HG03280 (cell line): ENCODE data around the gene CLEC16A.

Experiments
- ATAC-seq: cut with Tn5 transposase; IDR thresholded peaks from one replicate; pipeline ENCODE4 v1.9.1; 2021; ENCODE audit warnings: mild to moderate bottlenecking, moderate library complexity; ENCODE audit not compliant: unreplicated experiment

CLEC16A gene

GRCh38 chr16:11011326-11011725 is 67.0 kb downstream of the CLEC16A start:
- no peak for ATAC-seq

GRCh38 chr16:11012841-11013240 is 68.5 kb downstream of the CLEC16A start:
- ATAC-seq = no peak

DNA sequence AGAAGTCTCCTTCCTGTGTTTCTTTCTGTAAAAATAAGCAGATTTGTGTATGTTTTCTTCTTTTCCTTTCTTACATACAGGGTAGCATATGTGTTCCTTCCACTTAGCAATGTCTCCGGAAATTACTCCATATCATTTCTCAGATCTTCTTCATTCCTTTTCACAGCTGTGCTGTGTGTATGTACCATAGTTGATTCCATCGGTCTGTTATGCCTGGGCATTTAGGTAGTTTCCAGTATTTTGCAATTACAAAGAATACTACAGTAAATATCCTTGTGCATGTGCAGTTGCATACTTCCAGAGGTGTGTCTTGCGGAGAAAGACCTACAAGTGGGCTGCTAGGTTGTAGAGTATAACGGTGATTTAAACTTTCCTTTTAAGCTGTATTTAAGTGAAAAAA is 69.8 kb downstream of the CLEC16A start:
- ATAC-seq = no peak

DNA sequence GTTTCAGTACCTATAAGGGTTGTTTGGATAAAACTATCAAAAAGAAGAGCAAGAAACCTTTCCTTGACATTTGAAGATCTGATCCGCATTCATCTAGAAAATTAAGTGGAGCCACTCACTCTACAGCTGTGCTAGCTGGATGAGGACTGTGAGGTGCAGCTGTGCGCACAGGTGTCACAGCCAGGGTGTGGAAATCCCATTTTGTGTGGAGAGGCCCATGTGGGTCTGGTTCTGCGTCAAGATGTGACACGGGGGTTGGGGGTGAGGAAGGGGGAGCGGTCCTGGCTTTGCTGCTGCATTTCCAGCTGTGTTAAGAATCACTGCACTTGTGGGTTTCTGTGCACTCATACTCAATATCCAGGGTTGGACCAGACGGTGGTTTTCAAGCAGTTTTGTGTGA is 70.7 kb downstream of the CLEC16A start:
- ATAC-seq = no peak

- ATAC-seq = no peak
Measured at GRCh38 chr16:11015607-11016006, 71.2 kb downstream of the CLEC16A start.

- ATAC-seq = no peak
Measured at GRCh38 chr16:11016524-11016988, 72.2 kb downstream of the CLEC16A start.

- ATAC-seq = no peak
Measured at GRCh38 chr16:11016993-11017392, 72.6 kb downstream of the CLEC16A start.

DNA sequence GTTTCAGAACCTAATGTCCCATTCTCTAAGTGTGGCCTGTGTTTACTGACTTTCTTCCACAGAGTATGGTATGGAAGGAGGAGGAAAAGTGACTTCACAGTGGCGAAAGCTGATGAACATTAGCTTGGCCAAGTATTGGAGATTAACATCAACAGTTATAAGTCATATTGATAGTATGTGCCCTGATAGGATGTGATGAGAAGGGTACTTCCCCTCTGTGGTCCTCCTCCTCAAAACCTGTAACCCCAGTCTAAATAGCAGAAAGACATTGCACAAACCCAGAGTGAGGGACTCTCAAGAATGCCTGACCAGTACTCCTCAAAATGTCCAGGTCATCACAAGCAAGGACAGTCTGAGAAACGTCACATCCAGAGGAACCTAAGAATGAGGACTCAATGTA is 73.1 kb downstream of the CLEC16A start:
- ATAC-seq = no peak

DNA sequence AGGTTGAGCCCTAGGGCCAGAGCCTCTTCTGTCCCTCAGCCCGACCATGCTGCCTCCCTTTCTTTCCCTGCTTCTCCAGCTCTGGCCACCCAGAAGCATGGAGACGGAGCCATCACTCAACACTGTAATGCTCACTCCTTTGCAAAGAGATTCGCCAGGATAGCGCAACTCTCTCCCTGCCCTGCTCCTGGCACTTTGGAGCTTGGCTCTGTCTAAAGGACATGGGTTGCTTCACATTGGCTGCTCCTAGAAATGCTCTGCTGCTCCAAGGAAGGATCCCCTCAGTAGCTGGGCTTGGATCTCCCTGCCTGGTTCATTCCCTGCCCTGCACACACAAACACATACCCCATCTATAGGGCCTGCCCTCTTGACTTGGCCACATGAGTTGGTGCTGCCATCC is 76.0 kb downstream of the CLEC16A start:
- no peak for ATAC-seq

DNA sequence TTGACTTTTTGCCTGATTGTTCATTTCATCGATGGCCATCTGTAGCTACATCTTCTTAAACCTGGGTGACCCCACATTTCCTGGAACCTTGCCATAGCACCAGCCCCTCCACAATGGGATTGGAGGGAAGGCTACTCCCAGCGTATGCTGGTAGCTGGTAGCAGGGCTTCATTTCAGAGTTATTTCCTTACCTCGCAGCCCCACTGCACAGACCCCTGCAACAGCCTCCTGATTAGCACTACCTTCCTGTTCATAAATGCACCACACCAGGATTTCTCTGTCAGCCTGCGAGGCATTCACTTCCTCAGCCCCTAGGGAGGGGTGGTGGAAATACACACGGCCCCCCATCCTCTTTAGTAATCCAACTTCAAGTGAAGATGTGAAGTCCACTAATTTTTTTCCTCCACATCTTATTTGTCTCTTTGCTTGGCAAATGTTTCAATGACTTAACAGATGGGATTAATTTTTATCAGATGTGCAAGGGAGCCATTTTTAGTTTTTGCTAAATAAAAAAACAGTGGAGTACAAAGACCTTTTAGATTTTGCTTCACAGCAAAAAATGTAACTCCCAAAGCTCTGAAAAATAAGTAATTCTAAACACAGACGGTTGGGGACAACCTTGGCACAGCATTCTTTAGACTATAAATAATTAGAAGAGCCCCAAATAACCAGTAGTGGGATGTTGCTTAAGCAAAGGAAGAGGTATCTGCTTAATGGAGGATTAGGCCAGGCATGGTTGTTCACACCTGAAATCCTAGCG is 76.6 kb downstream of the CLEC16A start:
- no peak for ATAC-seq

- ATAC-seq = no peak
Measured at GRCh38 chr16:11022002-11022401, 77.6 kb downstream of the CLEC16A start.

DNA sequence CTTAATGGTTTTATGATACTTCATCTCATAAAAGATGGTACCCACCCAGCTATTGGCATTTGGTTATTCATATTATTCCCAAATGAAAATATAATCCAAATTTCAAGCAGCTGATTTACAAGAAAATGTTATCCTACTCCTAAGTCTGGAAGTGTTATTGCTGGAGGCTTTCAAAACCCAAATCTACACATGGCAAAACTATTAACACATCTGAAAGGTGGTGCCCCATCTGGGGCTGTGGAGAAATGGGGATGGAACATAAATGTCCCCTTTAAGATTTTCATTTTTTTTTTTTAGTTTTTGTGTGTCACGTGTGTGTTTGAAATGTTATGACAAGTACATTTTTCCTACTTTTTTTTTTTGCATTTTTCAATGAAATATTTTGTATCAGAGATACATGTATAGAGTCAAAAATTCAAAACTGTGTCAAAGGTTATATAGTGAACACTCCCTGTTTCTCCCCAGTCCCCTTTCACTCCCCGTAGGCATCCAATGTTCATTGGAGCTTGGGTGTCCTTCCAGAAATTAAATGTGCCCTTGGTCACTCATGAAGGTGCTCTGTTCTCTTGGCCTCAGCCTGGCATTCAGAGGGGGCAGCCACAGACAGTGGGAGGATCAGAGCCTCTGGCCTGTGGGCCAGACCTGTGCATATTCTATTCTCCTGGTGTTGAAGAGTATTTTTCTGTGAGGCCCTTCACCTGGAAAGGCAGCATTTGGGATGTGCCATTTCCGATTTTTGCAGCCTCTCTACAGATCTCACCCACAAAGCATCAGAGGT is 79.1 kb downstream of the CLEC16A start:
- no peak for ATAC-seq

- ATAC-seq = no peak
Measured at GRCh38 chr16:11024333-11025053, 80.1 kb downstream of the CLEC16A start.

DNA sequence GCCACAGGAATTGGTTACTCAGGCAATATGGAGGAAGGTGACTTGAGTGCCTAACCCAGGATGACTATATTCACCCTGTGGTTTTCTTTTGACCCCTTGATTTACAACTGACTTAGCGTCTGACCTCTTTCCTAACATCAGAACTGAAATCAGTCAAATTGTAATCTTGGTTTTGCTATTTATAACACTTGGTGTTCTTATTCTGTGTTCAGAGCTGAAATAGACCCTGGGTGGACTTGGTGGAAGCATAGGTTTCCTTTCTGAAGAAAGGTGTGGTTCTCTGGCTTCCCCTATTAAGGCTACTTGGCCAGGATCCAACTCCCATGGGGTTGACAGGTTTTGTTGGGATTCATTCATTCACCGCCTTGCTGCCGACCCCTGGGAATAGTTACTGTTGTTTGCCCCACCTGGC is 80.8 kb downstream of the CLEC16A start:
- ATAC-seq = no peak

- no peak for ATAC-seq
Measured at GRCh38 chr16:11029948-11030347, 85.6 kb downstream of the CLEC16A start.

DNA sequence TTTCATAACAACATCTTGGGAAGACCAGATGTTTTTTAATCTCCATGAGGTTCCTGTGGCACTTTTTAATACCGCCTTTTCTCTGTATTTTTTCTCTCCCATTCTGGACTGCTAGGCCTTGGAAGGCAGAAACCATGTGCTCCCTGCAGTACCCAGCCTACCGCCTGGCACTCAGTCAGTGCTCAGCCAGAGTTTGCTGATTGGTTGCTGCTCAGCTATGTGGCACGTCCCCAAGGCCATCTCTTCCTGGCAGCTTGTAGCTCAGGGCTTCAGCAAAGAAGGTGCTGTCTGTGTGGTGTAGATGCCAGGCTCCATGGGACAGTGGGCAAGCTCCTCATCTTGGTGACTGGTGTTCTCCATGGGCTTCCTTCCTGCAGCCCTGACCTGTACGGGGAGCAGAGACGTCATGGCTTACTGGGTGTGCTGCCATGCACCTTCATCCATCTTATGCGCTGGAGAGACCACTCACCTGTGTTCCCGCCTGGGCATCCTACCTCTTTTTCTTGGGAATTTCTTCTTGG is 86.7 kb downstream of the CLEC16A start:
- ATAC-seq = no peak

DNA sequence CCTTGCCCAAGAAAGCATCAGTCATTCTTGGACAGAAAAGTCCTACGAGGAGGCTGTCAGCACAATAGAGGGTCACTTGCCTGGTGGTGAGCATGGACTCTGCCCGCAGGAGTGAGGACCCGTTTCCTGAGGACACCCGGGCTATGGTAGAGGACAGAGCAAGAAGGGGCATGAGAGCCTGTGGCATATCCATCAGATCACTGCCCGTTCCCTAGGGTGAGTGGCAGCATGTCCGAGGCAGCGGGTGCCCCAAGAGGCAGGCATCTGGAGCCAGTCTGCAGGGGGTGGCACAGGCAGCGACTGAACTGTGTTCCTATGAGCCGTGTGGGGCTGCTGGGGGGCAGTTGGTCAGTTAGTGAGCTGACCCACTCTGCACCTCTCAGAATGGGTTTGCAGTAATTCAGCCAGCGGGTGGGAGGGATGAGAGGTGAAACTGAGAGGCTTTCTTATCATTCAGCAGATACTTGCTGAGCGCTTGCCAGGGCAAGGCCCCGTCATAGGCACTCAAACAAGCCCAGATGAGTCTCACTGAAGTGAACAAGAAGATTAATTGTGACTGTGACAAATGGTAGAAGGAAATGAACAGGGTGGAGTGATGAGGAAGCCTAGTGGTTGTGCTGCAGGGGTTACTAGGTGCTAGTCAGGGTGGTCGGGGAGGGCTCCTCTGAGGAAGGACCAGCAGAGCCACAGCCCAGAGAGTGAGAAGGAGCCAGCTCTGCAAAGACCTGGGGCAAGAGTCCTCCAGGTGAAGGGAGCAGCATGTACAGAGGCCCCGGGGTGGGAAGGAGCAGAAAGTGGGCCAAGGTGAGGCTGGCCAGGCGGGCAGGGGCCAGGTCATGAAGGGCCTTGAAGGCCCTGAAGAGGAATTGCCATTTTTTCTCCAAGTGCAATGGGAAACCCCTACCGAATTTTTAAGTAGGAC is 87.9 kb downstream of the CLEC16A start:
- no peak for ATAC-seq

- no peak for ATAC-seq
Measured at GRCh38 chr16:11032922-11033291, 88.5 kb downstream of the CLEC16A start.

GRCh38 chr16:11033629-11034420 is 89.5 kb downstream of the CLEC16A start:
- no peak for ATAC-seq
